ENCODE results near the gene EVX2. TPM values are rescaled to one million over a fixed set of nuclear protein-coding genes. Genes with fewer than 3 reads are reported as not detected.

Gene EVX2
- total RNA-seq, 2 donors from 2014 or later, result not detected

- Histone ChIP-seq H3K4me1 (ENCODE audit: control insufficient read depth in 1 of 2, low read depth in 2 of 2) (peaks cover 0 to 9% of the 10 kb centered on the region in 2 donors), H3K36me3 (no peaks in the 10 kb centered on the region), H3K27ac (no peak overlapping the region), H3K4me3 (no peak overlapping the region), H3K9me3 (no peaks in the 10 kb centered on the region), H3K27me3 (replicated peaks; ENCODE audit: insufficient read depth) (peaks cover 52% of the 10 kb centered on the region)
- DNase-seq (ENCODE audit: low spot score) (no peak), ATAC-seq (ENCODE audit: insufficient number of reproducible peaks, low FRiP score, low read depth) (no peak)
- no peak for TF ChIP-seq CTCF (IDR thresholded peaks at IDR 0.05)
Observed at GRCh38 chr2:176112375-176113302, 28.9 kb upstream of the EVX2 start.

- H3K27ac ChIP-seq, result no peak overlapping the region
- no peak for DNase-seq (ENCODE audit: low spot score)
- no peaks in the 10 kb centered on the region for H3K9me3 ChIP-seq
- H3K36me3 ChIP-seq, result no peaks in the 10 kb centered on the region
- H3K4me1 ChIP-seq (ENCODE audit: control insufficient read depth in 1 of 2, low read depth in 2 of 2), result peaks cover 2 to 13% of the 10 kb centered on the region in 2 donors
- peaks cover 47% of the 10 kb centered on the region for H3K27me3 ChIP-seq (replicated peaks; ENCODE audit: insufficient read depth)
- no peak for TF ChIP-seq CTCF (IDR thresholded peaks at IDR 0.05)
- ATAC-seq (ENCODE audit: insufficient number of reproducible peaks, low FRiP score, low read depth), result no peak
- H3K4me3 ChIP-seq, result no peak overlapping the region
Observed at GRCh38 chr2:176111846-176112374, 28.1 kb upstream of the EVX2 start.

GRCh38 chr2:176111309-176111663 lies 27.5 kb upstream of the EVX2 start:
- DNase-seq (ENCODE audit: low spot score) (no peak), ATAC-seq (ENCODE audit: insufficient number of reproducible peaks, low FRiP score, low read depth) (no peak)
- H3K36me3 ChIP-seq, result no peaks in the 10 kb centered on the region
- H3K4me3 ChIP-seq, result no peak overlapping the region
- no peaks in the 10 kb centered on the region for H3K9me3 ChIP-seq
- TF ChIP-seq CTCF (IDR thresholded peaks at IDR 0.05), result no peak
- H3K27ac ChIP-seq, result no peak overlapping the region
- peaks cover 5 to 14% of the 10 kb centered on the region in 2 donors for H3K4me1 ChIP-seq (ENCODE audit: control insufficient read depth in 1 of 2, low read depth in 2 of 2)
- peaks cover 41% of the 10 kb centered on the region for H3K27me3 ChIP-seq (replicated peaks; ENCODE audit: insufficient read depth)

GRCh38 chr2:176110415-176111308 lies 26.9 kb upstream of the EVX2 start:
- H3K9me3 ChIP-seq, result no peaks in the 10 kb centered on the region
- ATAC-seq (ENCODE audit: insufficient number of reproducible peaks, low FRiP score, low read depth) (no peak), DNase-seq (ENCODE audit: low spot score) (no peak)
- H3K27ac ChIP-seq, result no peak overlapping the region
- H3K27me3 ChIP-seq (replicated peaks; ENCODE audit: insufficient read depth), result peaks cover 39% of the 10 kb centered on the region
- no peaks in the 10 kb centered on the region for H3K36me3 ChIP-seq
- no peak overlapping the region for H3K4me3 ChIP-seq
- TF ChIP-seq CTCF (IDR thresholded peaks at IDR 0.05), result no peak
- peaks cover 5 to 13% of the 10 kb centered on the region in 2 donors for H3K4me1 ChIP-seq (ENCODE audit: control insufficient read depth in 1 of 2, low read depth in 2 of 2)

GRCh38 chr2:176109946-176110345 lies 26.2 kb upstream of the EVX2 start:
- Histone ChIP-seq H3K27ac (no peak overlapping the region), H3K4me3 (no peak overlapping the region), H3K9me3 (no peaks in the 10 kb centered on the region), H3K27me3 (replicated peaks; ENCODE audit: insufficient read depth) (peaks cover 42% of the 10 kb centered on the region), H3K36me3 (no peaks in the 10 kb centered on the region), H3K4me1 (ENCODE audit: control insufficient read depth in 1 of 2, low read depth in 2 of 2) (peaks cover 5 to 15% of the 10 kb centered on the region in 2 donors)
- no peak for TF ChIP-seq CTCF (IDR thresholded peaks at IDR 0.05)
- ATAC-seq (ENCODE audit: insufficient number of reproducible peaks, low FRiP score, low read depth), result no peak
- no peak for DNase-seq (ENCODE audit: low spot score)
